GM03348 (cell line): ENCODE data around the gene SKOR1.

Source experiments
- DNase-seq: peaks from one replicate; pipeline ENCODE4 v3.0.0; 2012; ENCODE audit warnings: low spot score

Gene SKOR1

GRCh38 chr15:67853454-67853853 lies 28.1 kb downstream of the SKOR1 start:
- DNase-seq, result no peak

- no peak for DNase-seq
Measured at GRCh38 chr15:67854358-67854757, 29.0 kb downstream of the SKOR1 start.

GRCh38 chr15:67855842-67856241 lies 30.5 kb downstream of the SKOR1 start:
- DNase-seq, result no peak

- no peak for DNase-seq
Measured at GRCh38 chr15:67857220-67857619, 31.9 kb downstream of the SKOR1 start.

GRCh38 chr15:67859331-67859946 lies 34.1 kb downstream of the SKOR1 start:
- no peak for DNase-seq

GRCh38 chr15:67861983-67862382 lies 36.7 kb downstream of the SKOR1 start:
- DNase-seq, result no peak

GRCh38 chr15:67862750-67863441 lies 37.6 kb downstream of the SKOR1 start:
- DNase-seq, result no peak

- peak; percentile 93 for DNase-seq
Measured at GRCh38 chr15:67863442-67863987, 38.2 kb downstream of the SKOR1 start.

- DNase-seq, result no peak
Measured at GRCh38 chr15:67865331-67865730, 40.0 kb downstream of the SKOR1 start.

GRCh38 chr15:67865766-67866165 lies 40.5 kb downstream of the SKOR1 start:
- no peak for DNase-seq

GRCh38 chr15:67869701-67870100 lies 44.4 kb downstream of the SKOR1 start:
- DNase-seq, result no peak

GRCh38 chr15:67870868-67871408 lies 45.6 kb downstream of the SKOR1 start:
- no peak for DNase-seq

- no peak for DNase-seq
Measured at GRCh38 chr15:67873777-67874176, 48.5 kb downstream of the SKOR1 start.

GRCh38 chr15:67878712-67879206 lies 53.5 kb downstream of the SKOR1 start:
- no peak for DNase-seq

- DNase-seq, result no peak
Measured at GRCh38 chr15:67879440-67880129, 54.3 kb downstream of the SKOR1 start.

- DNase-seq, result no peak
Measured at GRCh38 chr15:67880651-67881182, 55.4 kb downstream of the SKOR1 start.

- DNase-seq, result no peak
Measured at GRCh38 chr15:67882487-67883233, 57.4 kb downstream of the SKOR1 start.

- DNase-seq, result no peak
Measured at GRCh38 chr15:67883234-67883773, 58.0 kb downstream of the SKOR1 start.

GRCh38 chr15:67884009-67884408 lies 58.7 kb downstream of the SKOR1 start:
- DNase-seq, result no peak
